ENCODE results near the gene SERINC3. TPM values are rescaled to one million over a fixed set of nuclear protein-coding genes. Genes with fewer than 3 reads are reported as not detected.

SERINC3 gene
- total and polyA plus RNA-seq, 2 of the 13 experiments (the other 11 are each of a cell fraction or from before 2014, with no cell fraction given) = 82.0 to 226 TPM

DNA sequence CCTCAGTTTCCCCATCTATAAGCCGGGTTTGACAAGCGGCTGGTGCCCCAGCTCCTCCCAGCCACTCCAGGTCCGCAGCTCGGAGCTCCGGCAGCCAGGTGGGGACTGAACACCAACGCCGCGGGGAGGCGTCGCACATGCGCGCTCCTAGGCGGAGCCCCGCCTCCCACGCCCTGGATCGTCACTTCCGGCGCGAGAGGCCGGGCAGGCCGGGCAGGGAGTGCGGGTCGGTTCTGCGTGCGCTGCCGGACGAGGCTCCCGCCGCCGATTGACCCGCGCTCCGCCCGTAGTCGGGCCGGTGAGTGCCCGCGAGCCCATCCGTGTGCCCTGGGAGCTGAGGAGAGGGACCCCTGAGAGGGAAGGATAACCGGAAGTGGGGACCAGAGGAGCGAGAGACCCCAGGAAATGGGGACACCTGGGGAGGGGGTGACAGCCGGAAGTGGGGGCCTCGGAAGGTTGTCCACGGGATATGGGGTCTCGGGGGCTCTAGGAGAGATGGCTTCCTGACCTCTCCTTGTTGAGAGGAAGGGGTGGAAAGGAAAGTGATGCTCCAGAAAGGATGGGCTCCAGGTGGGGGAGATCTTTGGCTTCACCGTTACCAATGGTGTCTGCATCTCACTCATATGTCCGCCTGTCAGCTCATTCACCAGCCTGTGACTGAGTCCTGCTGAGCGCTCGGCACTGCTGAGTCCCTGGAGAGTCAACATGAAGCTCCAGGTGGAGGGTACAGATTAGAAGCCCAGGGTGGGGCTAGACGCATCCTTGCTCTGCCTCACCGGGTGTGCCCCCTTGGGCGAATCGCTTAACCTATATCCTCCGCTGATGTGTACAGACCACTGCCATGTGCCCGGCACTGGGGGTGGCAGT, 45.9 kb downstream of the SERINC3 start, which contains the start of gene TTPAL (continued):
- TF ChIP-seq ZNF761 (CRISPR knock-in tag; conservative IDR thresholded peaks at IDR 0.05) (peak; percentile 96), ZNF326 (CRISPR knock-in tag; IDR thresholded peaks at IDR 0.05; ENCODE audit: borderline replicate concordance) (no peak), ZBTB3 (CRISPR knock-in tag; IDR thresholded peaks at IDR 0.05; ENCODE audit: borderline replicate concordance, low read depth) (peak; percentile 95; the same call in 1 of the 2 replicates), HMG20B (CRISPR knock-in tag; conservative IDR thresholded peaks at IDR 0.05) (0 out of 2 replicates have a peak, but pooled peaks have one; percentile 28), ZSCAN22 (CRISPR knock-in tag; IDR thresholded peaks at IDR 0.05) (0 out of 2 replicates have a peak, but pooled peaks have one; percentile 20), ZFAT (CRISPR knock-in tag; conservative IDR thresholded peaks at IDR 0.05) (0 out of 2 replicates have a peak, but pooled peaks have one; percentile 34), ATM (IDR thresholded peaks at IDR 0.05; ENCODE audit: borderline replicate concordance) (no peak), MYC (CRISPR knock-in tag; IDR thresholded peaks at IDR 0.05; ENCODE audit: borderline replicate concordance) (peak; percentile 98), CBX2 (IDR thresholded peaks at IDR 0.05; ENCODE audit: low read depth, low read length) (no peak), CBX2 (CRISPR knock-in tag; IDR thresholded peaks at IDR 0.05; ENCODE audit: low read depth) (0 out of 2 replicates have a peak, but pooled peaks have one; percentile 35), CAMTA2 (CRISPR knock-in tag; IDR thresholded peaks at IDR 0.05; ENCODE audit: borderline replicate concordance) (0 out of 2 replicates have a peak, but pooled peaks have one; percentile 64), SAP130 (CRISPR knock-in tag; IDR thresholded peaks at IDR 0.05; ENCODE audit: low read depth) (peak; percentile 99), IRF2 (CRISPR knock-in tag; IDR thresholded peaks at IDR 0.05) (peak; percentile 90; the same call in 1 of the 2 replicates), HOXA3 (CRISPR knock-in tag; IDR thresholded peaks at IDR 0.05) (peak; percentile 97), KDM3A (CRISPR knock-in tag; IDR thresholded peaks at IDR 0.05; ENCODE audit: low read depth) (peak; percentile 96; the same call in 1 of the 2 replicates)
- TF ChIP-seq, protein P1, sequence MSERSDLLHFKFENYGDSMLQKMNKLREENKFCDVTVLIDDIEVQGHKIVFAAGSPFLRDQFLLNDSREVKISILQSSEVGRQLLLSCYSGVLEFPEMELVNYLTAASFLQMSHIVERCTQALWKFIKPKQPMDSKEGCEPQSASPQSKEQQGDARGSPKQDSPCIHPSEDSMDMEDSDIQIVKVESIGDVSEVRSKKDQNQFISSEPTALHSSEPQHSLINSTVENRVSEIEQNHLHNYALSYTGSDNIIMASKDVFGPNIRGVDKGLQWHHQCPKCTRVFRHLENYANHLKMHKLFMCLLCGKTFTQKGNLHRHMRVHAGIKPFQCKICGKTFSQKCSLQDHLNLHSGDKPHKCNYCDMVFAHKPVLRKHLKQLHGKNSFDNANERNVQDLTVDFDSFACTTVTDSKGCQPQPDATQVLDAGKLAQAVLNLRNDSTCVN (CRISPR knock-in tag; IDR thresholded peaks at IDR 0.05; ENCODE audit: borderline replicate concordance) = peak; percentile 90
- TF ChIP-seq, protein P2, sequence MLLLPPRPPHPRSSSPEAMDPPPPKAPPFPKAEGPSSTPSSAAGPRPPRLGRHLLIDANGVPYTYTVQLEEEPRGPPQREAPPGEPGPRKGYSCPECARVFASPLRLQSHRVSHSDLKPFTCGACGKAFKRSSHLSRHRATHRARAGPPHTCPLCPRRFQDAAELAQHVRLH (CRISPR knock-in tag; IDR thresholded peaks at IDR 0.05; ENCODE audit: borderline replicate concordance, low read depth) = peak; percentile 98; the same call in 1 of the 2 replicates
- TF ChIP-seq, protein P3, sequence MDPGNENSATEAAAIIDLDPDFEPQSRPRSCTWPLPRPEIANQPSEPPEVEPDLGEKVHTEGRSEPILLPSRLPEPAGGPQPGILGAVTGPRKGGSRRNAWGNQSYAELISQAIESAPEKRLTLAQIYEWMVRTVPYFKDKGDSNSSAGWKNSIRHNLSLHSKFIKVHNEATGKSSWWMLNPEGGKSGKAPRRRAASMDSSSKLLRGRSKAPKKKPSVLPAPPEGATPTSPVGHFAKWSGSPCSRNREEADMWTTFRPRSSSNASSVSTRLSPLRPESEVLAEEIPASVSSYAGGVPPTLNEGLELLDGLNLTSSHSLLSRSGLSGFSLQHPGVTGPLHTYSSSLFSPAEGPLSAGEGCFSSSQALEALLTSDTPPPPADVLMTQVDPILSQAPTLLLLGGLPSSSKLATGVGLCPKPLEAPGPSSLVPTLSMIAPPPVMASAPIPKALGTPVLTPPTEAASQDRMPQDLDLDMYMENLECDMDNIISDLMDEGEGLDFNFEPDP (CRISPR knock-in tag; conservative IDR thresholded peaks at IDR 0.05) = no peak
- TF ChIP-seq, protein P4, sequence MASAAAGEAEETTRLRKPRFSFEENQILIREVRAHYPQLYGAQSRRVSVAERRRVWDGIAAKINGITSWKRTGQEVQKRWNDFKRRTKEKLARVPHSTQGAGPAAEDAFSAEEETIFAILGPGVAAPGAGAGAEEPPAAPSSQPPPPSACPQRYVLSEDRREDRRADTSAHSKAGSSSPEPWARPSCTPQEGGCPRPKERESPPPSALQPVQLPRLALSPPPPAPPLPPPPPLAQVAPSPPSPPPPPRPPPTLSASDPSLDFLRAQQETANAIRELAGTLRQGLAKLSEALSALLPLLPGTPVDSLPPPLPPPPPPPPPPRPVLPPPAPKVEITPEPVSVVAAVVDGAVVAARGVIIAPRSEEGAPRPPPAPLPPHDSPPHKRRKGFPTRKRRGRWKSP (CRISPR knock-in tag; IDR thresholded peaks at IDR 0.05) = peak; percentile 93
- TF ChIP-seq, protein P5, sequence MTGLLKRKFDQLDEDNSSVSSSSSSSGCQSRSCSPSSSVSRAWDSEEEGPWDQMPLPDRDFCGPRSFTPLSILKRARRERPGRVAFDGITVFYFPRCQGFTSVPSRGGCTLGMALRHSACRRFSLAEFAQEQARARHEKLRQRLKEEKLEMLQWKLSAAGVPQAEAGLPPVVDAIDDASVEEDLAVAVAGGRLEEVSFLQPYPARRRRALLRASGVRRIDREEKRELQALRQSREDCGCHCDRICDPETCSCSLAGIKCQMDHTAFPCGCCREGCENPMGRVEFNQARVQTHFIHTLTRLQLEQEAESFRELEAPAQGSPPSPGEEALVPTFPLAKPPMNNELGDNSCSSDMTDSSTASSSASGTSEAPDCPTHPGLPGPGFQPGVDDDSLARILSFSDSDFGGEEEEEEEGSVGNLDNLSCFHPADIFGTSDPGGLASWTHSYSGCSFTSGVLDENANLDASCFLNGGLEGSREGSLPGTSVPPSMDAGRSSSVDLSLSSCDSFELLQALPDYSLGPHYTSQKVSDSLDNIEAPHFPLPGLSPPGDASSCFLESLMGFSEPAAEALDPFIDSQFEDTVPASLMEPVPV (CRISPR knock-in tag; IDR thresholded peaks at IDR 0.05) = peak; percentile 99
- TF ChIP-seq, protein P6, sequence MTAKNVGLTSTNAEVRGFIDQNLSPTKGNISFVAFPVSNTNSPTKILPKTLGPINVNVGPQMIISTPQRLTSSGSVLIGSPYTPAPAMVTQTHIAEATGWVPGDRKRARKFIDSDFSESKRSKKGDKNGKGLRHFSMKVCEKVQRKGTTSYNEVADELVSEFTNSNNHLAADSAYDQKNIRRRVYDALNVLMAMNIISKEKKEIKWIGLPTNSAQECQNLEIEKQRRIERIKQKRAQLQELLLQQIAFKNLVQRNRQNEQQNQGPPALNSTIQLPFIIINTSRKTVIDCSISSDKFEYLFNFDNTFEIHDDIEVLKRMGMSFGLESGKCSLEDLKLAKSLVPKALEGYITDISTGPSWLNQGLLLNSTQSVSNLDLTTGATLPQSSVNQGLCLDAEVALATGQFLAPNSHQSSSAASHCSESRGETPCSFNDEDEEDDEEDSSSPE (CRISPR knock-in tag; IDR thresholded peaks at IDR 0.05) = peak; percentile 92
